NCI-H524 (cell line): ENCODE data around the gene TAGLN2.

Experiments used
- DNase-seq, 2 experiments: peaks; one replicate each; lab custom pipeline; 2025; lab: John Stamatoyannopoulos, UW

TAGLN2 gene

DNA sequence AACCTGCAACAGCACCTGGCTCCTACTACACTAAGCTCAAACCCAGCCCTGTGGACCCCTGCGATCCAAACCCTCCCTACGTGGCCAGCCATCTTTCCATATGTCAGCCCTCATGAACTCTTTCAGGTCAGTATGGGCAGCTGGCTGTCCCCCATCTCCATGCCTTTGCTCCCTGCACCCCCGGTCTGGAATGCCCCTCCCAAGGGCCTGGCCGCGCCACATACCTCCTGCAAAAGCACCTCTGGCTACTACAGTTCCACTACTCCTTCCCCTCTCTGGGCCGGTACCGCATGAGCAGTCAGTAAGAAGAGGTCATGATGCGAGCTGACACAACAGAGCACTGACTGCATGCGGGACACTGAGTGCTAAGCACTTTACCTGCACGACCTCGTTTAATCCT, 10.0 kb upstream of the TAGLN2 start:
- DNase-seq: no peak

DNA sequence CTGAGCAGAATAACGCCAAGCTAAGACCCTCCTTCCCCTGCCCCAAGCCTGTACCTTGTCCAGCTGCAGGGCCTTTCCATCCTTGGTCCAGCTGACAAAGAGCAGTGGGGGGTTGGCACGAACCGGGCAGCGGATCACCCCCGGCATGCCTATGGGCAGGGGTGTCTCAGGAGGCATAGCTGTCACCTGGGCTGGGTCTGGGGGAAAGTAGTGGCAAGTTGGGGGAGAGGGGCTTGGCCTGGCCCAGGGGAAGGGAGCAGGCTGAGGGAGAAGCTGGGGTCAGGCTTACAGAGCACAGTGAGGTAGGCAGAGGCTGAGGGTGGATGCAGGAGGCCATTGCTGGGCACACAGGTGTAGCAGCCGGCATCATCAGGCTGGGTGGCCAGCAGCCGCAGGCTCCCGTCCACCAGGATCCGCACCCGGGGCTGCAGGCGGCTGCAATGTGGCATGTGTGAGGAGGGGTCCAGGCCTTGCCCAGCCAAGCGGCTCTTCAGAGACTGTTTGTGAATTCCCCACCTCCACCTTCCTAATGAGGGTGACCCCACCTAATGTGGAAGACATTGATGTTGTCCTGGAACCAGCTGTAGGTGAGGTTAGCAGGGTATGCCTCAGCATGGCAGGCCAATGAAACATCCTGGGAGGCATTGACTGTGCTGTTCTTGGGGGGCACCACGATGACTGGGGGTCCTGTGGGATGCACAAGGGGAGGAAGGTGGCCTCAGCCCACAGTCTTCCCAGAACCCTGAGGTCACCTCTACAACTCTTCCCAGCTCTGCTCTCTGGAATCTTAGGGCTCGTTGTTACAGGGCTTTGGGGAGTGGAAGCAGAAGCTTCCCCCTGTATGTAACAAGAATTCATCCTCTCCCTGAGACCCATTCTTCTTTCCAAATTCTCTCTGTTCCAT, 9.1 kb upstream of the TAGLN2 start:
- no peak for DNase-seq

GRCh38 chr1:159933347-159933746, 8.0 kb upstream of the TAGLN2 start:
- no peak for DNase-seq

DNA sequence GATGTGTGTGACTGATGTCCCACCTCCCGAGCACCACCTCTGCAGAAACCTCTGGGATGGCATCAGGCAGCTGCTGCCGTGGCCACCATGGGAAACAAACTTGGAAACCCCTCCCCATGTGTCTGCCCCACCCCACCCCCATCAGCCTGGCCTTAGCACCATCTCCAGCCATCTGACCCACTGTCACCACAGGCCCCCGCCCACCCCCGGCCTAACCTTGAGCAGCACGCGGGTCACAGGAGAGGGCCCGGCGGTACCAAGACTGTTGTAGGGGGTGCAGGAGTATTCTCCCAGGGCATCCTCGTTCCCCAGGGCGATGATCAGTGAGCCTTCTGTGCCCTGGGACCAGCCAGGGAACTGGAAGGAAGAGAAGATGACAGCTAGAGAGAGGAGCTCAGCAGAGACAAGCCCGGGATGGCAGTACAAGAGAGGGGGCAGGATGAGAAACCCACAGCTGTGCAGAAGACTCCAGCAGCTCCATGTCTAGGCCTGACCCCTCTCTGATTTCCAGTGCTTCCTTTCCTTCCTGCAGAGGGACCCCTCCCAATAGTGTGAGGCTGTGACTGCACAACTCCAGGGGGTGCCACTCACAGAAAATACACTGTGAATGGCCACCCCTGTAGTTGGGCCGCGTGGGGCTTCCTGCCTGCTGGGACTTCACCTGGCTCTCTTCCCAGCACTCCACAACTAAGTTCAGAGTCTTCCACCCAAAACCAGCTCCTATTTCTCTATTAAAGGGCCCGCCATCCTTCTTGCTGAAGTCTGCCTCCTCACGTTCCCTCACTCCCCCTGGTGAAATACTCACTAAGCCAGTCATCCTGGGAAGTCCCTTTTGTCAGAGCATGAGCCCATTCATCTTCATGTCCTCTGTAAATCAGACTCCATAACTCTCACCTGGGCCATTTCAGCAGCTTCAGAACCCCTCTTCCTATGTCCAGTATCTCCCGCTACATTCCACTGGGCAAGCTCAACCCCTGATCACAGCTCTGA, 7.3 kb upstream of the TAGLN2 start:
- DNase-seq: no peak

DNA sequence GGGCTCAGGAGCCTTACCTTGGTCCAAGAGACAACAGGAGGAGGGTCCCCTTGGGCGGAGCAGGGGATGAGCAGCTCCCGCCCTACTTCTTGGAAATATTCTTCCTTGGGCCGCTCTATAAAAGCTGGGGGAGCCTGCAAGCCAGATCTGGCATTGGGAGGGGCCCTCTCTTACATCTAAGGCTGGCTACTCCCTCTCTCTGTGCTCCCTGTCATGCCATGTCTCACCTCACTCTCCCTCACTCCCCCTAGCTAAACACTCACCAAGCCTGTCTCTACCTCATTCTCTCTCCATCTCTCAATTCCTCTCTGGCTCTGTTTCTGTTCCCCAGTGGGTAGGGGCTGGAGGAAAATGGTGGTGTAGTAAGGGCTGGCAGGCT, 6.5 kb upstream of the TAGLN2 start:
- no peak for DNase-seq

- DNase-seq: no peak
Observed at GRCh38 chr1:159931101-159931794, 5.9 kb upstream of the TAGLN2 start.

DNA sequence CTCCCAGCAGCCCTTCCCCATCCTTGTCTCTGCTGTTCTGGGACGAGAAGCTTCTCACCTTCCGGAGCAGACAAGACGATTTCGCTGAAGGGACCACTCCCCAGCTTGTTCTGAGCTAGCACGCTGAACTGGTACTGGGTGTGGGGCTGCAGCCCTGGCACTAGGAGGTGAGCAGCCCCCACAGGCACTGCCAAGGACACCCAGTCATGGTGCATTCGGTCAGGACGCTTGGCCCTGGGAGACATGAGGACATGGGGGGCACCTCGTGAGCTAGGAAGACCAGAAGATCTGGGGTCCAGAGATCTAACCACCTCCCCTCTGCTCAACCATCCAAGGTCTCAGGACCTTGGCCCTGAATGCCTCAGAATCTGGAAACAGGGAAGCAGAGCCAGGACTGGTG, 5.3 kb upstream of the TAGLN2 start:
- DNase-seq: no peak

DNA sequence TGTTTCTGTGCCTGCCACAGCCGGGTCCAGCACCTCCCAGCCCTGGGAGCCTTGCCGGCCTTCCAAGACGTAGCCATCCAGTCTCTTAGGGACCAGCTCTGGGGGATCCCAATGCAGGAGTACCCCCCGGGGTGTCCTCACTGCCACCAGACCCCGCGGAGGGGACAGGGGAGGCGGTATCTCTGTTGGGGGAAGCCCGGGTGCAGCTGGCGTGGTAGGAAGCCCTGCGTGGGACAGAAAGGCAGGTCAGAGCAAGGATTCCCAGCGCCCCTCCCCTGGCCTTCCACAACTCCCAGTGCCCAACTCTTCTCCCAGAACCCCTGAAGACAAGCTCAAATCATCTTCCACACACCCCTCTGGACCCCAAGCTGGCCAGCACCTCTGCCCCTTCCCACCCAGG, 4.9 kb upstream of the TAGLN2 start:
- no peak for DNase-seq

DNA sequence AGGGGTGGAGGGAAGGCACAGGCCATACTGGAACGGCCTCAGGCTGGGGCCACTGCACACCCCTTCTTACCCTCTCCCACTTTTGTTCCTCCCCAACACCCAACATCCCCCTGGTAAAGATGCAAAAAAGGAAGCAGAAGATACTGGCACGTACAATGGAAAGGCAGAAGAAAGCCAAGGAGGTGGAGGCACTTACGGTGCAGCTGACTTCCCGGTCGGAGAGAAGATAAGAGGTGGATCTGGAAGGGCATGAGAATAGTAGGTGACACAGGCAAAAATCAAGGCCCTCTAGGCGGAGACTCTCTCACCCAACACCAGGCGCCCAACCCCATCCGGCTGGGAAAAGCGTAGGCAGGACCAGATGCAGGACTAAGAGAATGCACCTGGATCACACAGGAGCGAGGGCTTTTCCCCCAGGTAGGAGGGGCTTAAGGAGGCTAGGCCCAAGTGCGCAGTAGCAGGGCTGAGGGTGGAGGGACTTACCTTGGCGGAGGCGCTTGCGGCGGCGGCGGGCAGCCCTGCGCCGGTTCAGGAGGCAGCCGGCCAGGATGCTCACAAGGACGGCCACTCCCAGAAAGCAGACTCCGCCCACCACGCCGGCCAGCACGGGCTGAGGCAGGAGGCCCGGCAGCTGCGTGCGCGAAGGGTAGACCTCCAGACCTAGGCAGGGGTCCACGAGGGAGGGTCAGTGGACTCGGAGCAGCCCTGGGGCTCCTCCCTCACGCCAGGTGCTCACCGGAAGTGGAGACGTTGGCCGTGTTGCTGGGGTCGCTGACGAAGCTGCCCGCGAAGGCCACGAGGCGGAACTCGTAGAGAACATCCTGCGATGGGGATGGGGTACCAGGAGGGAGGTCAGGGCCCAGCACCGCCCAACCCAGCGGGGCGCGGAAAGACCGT, 4.1 kb upstream of the TAGLN2 start:
- DNase-seq: no peak

GRCh38 chr1:159928491-159929050, 3.3 kb upstream of the TAGLN2 start:
- DNase-seq: no peak

- DNase-seq: peak; percentile 78 to 83
Observed at GRCh38 chr1:159927849-159928431, 2.6 kb upstream of the TAGLN2 start.

DNA sequence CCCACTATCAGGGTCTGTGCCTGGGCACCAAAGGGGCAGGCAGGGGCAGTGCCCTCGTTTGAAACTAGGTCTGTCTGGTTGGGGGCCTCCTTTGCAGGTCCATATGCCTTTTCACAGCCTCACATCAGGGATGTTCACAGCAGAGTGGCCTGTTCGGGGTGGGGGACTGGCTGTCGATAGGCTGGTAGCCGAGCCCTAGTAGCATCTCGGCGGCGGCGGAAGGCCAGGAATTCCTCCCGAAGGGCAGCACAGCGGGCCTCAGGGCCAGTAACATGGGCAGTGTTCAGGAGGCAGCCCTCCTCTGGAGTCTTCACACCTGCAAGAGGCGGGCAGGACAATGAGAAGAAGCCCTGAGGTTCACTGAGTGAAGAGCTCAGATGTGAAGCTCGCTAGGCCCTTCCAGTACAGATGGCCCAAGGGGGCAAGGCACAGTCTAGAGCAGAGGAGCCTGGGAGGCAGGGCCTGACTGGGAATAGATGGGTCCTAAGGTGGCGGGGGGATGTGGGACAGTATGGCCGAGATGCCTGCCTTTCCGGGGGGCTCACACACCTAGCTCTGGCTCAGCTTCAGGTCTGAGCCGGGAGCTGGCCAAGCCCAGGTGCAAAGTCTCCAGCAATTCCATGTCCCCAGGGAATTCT, 2.0 kb upstream of the TAGLN2 start:
- DNase-seq: no peak

- DNase-seq: no peak
Observed at GRCh38 chr1:159925719-159926078, 392 bp upstream of the TAGLN2 start.

- DNase-seq: no peak
Observed at GRCh38 chr1:159924025-159924790, 1.1 kb downstream of the TAGLN2 start.

GRCh38 chr1:159923203-159924024, 1.9 kb downstream of the TAGLN2 start:
- no peak for DNase-seq

DNA sequence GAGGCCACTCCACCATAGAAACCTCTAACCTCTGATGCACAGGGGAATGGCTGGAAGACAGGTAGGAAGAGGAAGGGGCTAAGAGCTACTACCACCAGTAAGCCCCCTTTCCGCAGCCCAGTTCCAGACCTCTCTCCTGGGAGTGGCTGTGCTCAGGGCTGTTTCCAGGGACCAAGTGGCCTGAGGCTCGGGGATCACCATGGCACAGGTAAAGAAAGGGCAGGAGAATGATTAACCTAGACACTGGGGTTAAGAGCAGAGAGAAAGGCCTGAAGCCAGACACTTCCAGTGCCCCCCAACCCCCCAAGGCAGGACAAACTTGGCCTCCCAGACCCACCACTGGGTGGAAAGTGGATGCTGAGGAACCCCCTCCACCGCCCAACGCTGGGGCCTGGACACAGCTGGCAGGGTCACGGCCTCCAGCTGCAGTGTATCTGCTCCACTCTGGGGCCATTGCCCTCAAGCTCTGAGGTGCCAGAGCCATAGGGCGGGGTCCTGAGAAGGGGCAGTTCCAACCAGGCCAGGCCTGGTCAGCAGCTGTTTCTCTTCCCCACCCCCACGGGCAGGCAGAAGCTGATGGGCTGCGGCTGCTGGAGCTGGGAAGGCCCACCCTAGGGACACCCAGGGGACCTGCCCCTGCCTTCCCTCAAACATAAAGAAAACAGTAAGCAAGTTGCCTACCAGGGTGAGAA, 2.6 kb downstream of the TAGLN2 start:
- DNase-seq: no peak

- no peak for DNase-seq
Observed at GRCh38 chr1:159921700-159922504, 3.4 kb downstream of the TAGLN2 start.
